AG10803 (cell line): Measurements from ENCODE around the gene IKZF3.
"Not testable (repeated sequence)": the region's sequence is repeated elsewhere in the genome, so short reads cannot be mapped to it uniquely, and the experiment has no call there.

Experiments
- DNase-seq: peaks from one replicate; pipeline ENCODE4 v3.0.0; 2010; ENCODE audit warnings: low read depth
- H3K4me3 ChIP-seq: 2 replicates; pipeline ENCODE4 v1.5.1; 2011; ENCODE audit warnings: mild to moderate bottlenecking, low read length, control low read depth
- TF ChIP-seq, protein P1 (sequence below): conservative IDR thresholded peaks from 2 replicates; pipeline ENCODE4 v1.5.1; 2011; ENCODE audit warnings: mild to moderate bottlenecking, low read length, control low read depth, inconsistent platforms

The IKZF3 gene

DNA sequence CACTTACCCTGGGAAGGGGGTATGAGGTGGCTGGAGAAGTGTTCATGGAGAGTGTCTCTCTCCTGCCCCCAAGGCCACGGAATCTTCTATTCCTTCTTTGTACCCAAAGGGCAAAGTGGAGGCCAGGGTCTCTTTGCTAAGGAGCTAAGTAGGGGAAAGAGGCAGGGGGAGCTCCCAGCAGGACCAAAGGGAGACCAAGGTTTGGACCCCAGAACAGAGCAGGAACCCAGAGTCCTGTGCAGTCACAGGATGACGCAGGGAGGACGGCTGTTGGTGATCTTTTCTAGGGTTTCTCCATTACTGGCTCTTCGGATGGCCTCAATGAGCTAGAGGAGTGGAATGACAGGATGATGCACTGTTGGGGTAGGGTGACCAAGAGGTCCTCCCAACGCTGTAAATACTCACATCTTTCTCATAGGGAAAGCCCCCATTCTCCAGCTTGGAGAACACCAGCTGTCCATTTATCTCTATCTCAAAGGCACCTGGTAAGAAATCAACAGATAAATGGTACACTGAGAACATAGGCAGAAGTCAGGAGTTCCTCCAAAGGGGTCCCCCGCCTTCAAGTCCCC, 134.7 kb downstream of the IKZF3 start:
- DNase-seq: no peak
- peak overlapping the region; percentile 90 for H3K4me3 ChIP-seq
- TF ChIP-seq, protein P1, sequence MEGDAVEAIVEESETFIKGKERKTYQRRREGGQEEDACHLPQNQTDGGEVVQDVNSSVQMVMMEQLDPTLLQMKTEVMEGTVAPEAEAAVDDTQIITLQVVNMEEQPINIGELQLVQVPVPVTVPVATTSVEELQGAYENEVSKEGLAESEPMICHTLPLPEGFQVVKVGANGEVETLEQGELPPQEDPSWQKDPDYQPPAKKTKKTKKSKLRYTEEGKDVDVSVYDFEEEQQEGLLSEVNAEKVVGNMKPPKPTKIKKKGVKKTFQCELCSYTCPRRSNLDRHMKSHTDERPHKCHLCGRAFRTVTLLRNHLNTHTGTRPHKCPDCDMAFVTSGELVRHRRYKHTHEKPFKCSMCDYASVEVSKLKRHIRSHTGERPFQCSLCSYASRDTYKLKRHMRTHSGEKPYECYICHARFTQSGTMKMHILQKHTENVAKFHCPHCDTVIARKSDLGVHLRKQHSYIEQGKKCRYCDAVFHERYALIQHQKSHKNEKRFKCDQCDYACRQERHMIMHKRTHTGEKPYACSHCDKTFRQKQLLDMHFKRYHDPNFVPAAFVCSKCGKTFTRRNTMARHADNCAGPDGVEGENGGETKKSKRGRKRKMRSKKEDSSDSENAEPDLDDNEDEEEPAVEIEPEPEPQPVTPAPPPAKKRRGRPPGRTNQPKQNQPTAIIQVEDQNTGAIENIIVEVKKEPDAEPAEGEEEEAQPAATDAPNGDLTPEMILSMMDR: no peak

DNA sequence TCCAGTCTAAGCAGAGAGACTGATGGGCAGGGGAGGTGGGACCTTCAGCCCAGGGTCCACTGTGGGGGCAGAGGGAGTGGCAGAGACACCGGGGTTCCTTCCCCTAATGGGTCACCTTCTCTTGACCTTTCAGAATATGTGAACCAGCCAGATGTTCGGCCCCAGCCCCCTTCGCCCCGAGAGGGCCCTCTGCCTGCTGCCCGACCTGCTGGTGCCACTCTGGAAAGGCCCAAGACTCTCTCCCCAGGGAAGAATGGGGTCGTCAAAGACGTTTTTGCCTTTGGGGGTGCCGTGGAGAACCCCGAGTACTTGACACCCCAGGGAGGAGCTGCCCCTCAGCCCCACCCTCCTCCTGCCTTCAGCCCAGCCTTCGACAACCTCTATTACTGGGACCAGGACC, 136.6 kb downstream of the IKZF3 start:
- TF ChIP-seq, protein P1: no peak
- no peak for DNase-seq
- H3K4me3 ChIP-seq: no peak overlapping the region

DNA sequence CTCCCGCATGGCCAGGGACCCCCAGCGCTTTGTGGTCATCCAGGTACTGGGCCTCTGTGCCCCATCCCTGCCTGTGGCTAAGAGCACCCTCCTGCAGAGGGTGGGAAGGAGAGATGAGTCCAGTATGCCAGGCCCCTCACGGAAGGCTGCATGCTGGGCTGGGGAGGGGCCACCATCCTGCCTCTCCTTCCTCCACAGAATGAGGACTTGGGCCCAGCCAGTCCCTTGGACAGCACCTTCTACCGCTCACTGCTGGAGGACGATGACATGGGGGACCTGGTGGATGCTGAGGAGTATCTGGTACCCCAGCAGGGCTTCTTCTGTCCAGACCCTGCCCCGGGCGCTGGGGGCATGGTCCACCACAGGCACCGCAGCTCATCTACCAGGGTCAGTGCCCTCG, 137.5 kb downstream of the IKZF3 start:
- no peak overlapping the region for H3K4me3 ChIP-seq
- no peak for DNase-seq
- TF ChIP-seq, protein P1: no peak

DNA sequence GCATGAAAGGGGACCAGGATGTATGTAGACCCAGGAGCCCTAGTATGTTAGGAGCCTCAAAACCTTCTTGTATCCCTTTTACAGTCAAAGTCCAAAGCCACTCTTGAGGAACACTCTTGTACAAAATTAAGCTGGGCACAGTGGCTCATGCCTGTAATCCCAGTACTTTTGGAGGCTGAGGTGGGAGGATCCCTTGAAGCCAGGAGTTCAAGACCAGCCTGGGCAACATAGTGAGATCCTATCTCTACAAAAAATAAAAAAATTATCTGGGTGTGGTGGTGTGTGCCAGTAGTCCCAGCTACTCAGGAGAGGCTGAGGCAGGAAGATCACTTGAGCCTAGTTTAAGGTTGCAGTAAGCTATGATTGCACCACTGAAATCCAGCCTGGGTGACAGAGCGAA, 138.2 kb downstream of the IKZF3 start:
- not testable (repeated sequence) for DNase-seq

DNA sequence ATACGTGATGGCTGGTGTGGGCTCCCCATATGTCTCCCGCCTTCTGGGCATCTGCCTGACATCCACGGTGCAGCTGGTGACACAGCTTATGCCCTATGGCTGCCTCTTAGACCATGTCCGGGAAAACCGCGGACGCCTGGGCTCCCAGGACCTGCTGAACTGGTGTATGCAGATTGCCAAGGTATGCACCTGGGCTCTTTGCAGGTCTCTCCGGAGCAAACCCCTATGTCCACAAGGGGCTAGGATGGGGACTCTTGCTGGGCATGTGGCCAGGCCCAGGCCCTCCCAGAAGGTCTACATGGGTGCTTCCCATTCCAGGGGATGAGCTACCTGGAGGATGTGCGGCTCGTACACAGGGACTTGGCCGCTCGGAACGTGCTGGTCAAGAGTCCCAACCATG, 139.4 kb downstream of the IKZF3 start:
- H3K4me3 ChIP-seq: no peak overlapping the region
- TF ChIP-seq, protein P1: no peak
- DNase-seq: no peak

More for the DNA sequence above, 138.2 kb downstream of the IKZF3 start:
- H3K4me3 ChIP-seq: not testable (repeated sequence)

DNA sequence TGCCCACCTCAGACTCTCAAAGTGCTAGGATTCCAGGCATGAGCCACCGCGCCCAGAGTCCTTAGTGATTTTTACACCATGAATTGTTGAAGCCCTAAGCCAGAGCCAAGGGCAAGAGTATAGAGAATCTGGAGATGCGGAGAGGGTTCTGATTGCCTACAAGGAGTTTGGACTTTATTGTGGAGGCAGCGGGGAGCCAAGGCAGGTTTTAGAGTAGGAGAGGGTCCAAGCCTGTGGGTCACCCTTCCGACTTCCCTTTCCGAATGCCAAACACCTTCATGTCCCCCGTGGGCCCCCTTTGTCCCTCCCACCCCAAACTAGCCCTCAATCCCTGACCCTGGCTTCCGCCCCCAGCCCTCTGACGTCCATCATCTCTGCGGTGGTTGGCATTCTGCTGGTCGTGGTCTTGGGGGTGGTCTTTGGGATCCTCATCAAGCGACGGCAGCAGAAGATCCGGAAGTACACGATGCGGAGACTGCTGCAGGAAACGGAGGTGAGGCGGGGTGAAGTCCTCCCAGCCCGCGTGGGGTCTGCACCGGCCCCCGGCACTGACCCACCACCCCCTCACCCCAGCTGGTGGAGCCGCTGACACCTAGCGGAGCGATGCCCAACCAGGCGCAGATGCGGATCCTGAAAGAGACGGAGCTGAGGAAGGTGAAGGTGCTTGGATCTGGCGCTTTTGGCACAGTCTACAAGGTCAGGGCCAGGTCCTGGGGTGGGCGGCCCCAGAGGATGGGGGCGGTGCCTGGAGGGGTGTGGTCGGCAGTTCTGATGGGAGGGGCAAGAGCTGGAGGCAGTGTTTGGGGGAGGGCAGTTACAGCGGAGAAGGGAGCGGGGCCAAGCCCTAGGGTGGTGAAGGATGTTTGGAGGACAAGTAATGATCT, 140.9 kb downstream of the IKZF3 start:
- no peak overlapping the region for H3K4me3 ChIP-seq
- DNase-seq: no peak
- TF ChIP-seq, protein P1: no peak

DNA sequence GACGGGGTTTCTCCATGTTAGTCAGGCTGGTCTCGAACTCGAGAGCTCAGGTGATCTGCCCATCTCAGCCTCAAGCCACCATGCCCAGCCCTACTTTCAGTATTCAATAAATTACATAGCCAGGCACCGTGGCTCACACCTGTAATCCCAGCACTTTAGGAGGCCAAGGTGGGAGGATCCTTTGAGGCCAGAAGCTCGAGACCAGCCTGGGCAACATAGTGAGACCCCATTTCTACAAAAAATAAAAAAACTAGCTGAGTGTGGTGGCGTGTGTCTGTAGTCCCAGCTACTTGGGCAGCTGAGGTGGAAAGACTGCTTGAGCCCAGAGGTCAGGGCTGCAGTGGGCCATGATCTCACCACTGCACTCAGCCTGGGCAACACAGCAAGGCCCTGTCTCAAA, 142.0 kb downstream of the IKZF3 start:
- TF ChIP-seq, protein P1: no peak
- no peak for DNase-seq
- no peak overlapping the region for H3K4me3 ChIP-seq
